ENCODE data around the gene FBN1.
A peak's percentile ranks its signal among the peaks of the same experiment; 100 is the strongest.

Gene FBN1

GRCh38 chr15:48458876-48459275 lies 186.6 kb downstream of the FBN1 start:
- Histone ChIP-seq H3K27ac (ENCODE audit: low read depth, low read length, severe bottlenecking) (no peak overlapping the region), H3K4me1 (ENCODE audit: control insufficient read depth, insufficient read depth, low read length, poor library complexity, severe bottlenecking) (no peaks in the 10 kb centered on the region), H3K9me3 (ENCODE audit: control insufficient read depth, low read length) (no peaks in the 10 kb centered on the region), H3K4me3 (ENCODE audit: extremely low read depth, insufficient read depth, low read length, poor library complexity, severe bottlenecking) (no peak overlapping the region), H3K36me3 (ENCODE audit: control insufficient read depth, insufficient read depth, low read length) (peaks cover 75% of the 10 kb centered on the region)
- 100% methylated on average over 1 of the region's 2 CpGs; no CpG with 5 or more reads in 1 of the 2 experiments for WGBS, 2 experiments (ENCODE audit: insufficient coverage in 2 of 2)

GRCh38 chr15:48456134-48456533 lies 189.4 kb downstream of the FBN1 start:
- H3K9me3 ChIP-seq (ENCODE audit: control insufficient read depth, low read length) = no peaks in the 10 kb centered on the region
- H3K4me1 ChIP-seq (ENCODE audit: control insufficient read depth, insufficient read depth, low read length, poor library complexity, severe bottlenecking) = no peaks in the 10 kb centered on the region
- peaks cover 68% of the 10 kb centered on the region for H3K36me3 ChIP-seq (ENCODE audit: control insufficient read depth, insufficient read depth, low read length)
- H3K4me3 ChIP-seq (ENCODE audit: extremely low read depth, insufficient read depth, low read length, poor library complexity, severe bottlenecking) = no peak overlapping the region
- no CpG with 5 or more reads among the region's 1 CpG for WGBS, 2 experiments (ENCODE audit: insufficient coverage in 2 of 2)
- H3K27ac ChIP-seq (ENCODE audit: low read depth, low read length, severe bottlenecking) = no peak overlapping the region

- Histone ChIP-seq H3K27ac (ENCODE audit: low read depth, low read length, severe bottlenecking) (no peak overlapping the region), H3K36me3 (ENCODE audit: control insufficient read depth, insufficient read depth, low read length) (peaks cover 32% of the 10 kb centered on the region), H3K9me3 (ENCODE audit: control insufficient read depth, low read length) (no peaks in the 10 kb centered on the region), H3K4me1 (ENCODE audit: control insufficient read depth, insufficient read depth, low read length, poor library complexity, severe bottlenecking) (no peaks in the 10 kb centered on the region), H3K4me3 (ENCODE audit: extremely low read depth, insufficient read depth, low read length, poor library complexity, severe bottlenecking) (no peak overlapping the region)
- 88 to 94% methylated on average over 1 to 2 of the region's 3 CpGs for WGBS, 2 experiments (ENCODE audit: insufficient coverage in 2 of 2)
Observed at GRCh38 chr15:48451736-48452135, 193.8 kb downstream of the FBN1 start.

GRCh38 chr15:48451241-48451640 lies 194.3 kb downstream of the FBN1 start:
- Histone ChIP-seq H3K4me3 (ENCODE audit: extremely low read depth, insufficient read depth, low read length, poor library complexity, severe bottlenecking) (no peak overlapping the region), H3K9me3 (ENCODE audit: control insufficient read depth, low read length) (no peaks in the 10 kb centered on the region), H3K4me1 (ENCODE audit: control insufficient read depth, insufficient read depth, low read length, poor library complexity, severe bottlenecking) (no peaks in the 10 kb centered on the region), H3K27ac (ENCODE audit: low read depth, low read length, severe bottlenecking) (no peak overlapping the region), H3K36me3 (ENCODE audit: control insufficient read depth, insufficient read depth, low read length) (peaks cover 30% of the 10 kb centered on the region)
- 90% methylated on average over 2 of the region's 3 CpGs; no CpG with 5 or more reads in 1 of the 2 experiments for WGBS, 2 experiments (ENCODE audit: insufficient coverage in 2 of 2)

GRCh38 chr15:48449734-48450133 lies 195.8 kb downstream of the FBN1 start:
- no peaks in the 10 kb centered on the region for H3K4me1 ChIP-seq (ENCODE audit: control insufficient read depth, insufficient read depth, low read length, poor library complexity, severe bottlenecking)
- no peak overlapping the region for H3K4me3 ChIP-seq (ENCODE audit: extremely low read depth, insufficient read depth, low read length, poor library complexity, severe bottlenecking)
- H3K36me3 ChIP-seq (ENCODE audit: control insufficient read depth, insufficient read depth, low read length) = peaks cover 16% of the 10 kb centered on the region
- no peak overlapping the region for H3K27ac ChIP-seq (ENCODE audit: low read depth, low read length, severe bottlenecking)
- H3K9me3 ChIP-seq (ENCODE audit: control insufficient read depth, low read length) = no peaks in the 10 kb centered on the region
- WGBS, 2 experiments (ENCODE audit: insufficient coverage in 2 of 2) = 94 to 100% methylated on average over 1 to 2 of the region's 3 CpGs

GRCh38 chr15:48447657-48448056 lies 197.9 kb downstream of the FBN1 start:
- Histone ChIP-seq H3K4me3 (ENCODE audit: extremely low read depth, insufficient read depth, low read length, poor library complexity, severe bottlenecking) (no peak overlapping the region), H3K27ac (ENCODE audit: low read depth, low read length, severe bottlenecking) (no peak overlapping the region), H3K9me3 (ENCODE audit: control insufficient read depth, low read length) (no peaks in the 10 kb centered on the region), H3K36me3 (ENCODE audit: control insufficient read depth, insufficient read depth, low read length) (peaks cover 20% of the 10 kb centered on the region), H3K4me1 (ENCODE audit: control insufficient read depth, insufficient read depth, low read length, poor library complexity, severe bottlenecking) (no peaks in the 10 kb centered on the region)
- 85% methylated on average over 1 of the region's 1 CpG; no CpG with 5 or more reads in 1 of the 2 experiments for WGBS, 2 experiments (ENCODE audit: insufficient coverage in 2 of 2)

DNA sequence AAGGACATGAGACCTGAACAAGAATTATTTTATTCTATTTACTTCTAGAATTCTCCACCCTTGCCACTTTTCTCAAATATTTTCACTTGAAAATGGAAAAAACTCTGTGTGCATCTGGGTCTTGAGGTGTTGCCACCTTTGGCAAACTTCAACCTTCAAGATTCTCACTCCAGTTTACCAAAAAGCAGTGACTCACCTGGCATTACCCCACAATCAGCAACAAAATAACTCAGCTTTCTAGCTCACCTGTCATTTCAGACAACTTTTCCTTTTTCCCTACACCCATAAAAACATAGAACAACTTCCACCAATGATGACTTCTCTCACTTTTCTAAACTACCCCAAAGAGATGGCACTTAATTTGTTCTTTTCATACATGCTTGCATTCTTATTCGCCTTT lies 198.5 kb downstream of the FBN1 start:
- Histone ChIP-seq H3K4me1 (ENCODE audit: control insufficient read depth, insufficient read depth, low read length, poor library complexity, severe bottlenecking) (peaks cover 3% of the 10 kb centered on the region), H3K4me3 (ENCODE audit: extremely low read depth, insufficient read depth, low read length, poor library complexity, severe bottlenecking) (no peak overlapping the region), H3K9me3 (ENCODE audit: control insufficient read depth, low read length) (no peaks in the 10 kb centered on the region), H3K27ac (ENCODE audit: low read depth, low read length, severe bottlenecking) (no peak overlapping the region), H3K36me3 (ENCODE audit: control insufficient read depth, insufficient read depth, low read length) (peaks cover 20% of the 10 kb centered on the region)
- no CpG with 5 or more reads among the region's 1 CpG for WGBS, 2 experiments (ENCODE audit: insufficient coverage in 2 of 2)

DNA sequence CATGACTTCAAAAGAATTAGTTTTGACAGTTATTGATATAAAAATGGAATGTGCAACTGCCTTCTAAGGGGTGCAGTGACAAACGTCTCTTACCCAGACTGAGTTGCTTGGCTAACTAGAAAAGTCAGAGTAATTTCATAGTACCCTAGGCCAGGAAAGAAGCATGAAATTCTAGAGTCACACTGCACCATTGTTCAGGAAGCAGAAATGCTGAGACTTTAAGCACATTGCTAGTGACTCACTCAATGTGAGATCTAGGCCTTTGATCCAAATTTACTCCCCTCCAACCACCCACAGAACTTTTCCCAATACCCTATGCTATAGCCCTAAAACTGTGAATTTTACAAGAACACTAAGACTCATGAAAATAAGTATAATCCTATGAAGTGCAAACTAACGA lies 203.5 kb downstream of the FBN1 start:
- Histone ChIP-seq H3K36me3 (ENCODE audit: control insufficient read depth, insufficient read depth, low read length) (peaks cover 35% of the 10 kb centered on the region), H3K27ac (ENCODE audit: low read depth, low read length, severe bottlenecking) (no peak overlapping the region), H3K9me3 (ENCODE audit: control insufficient read depth, low read length) (no peaks in the 10 kb centered on the region), H3K4me3 (ENCODE audit: extremely low read depth, insufficient read depth, low read length, poor library complexity, severe bottlenecking) (no peak overlapping the region), H3K4me1 (ENCODE audit: control insufficient read depth, insufficient read depth, low read length, poor library complexity, severe bottlenecking) (peaks cover 13% of the 10 kb centered on the region)
- WGBS, 2 experiments (ENCODE audit: insufficient coverage in 2 of 2) = 78% methylated on average over 1 of the region's 2 CpGs

- Histone ChIP-seq H3K4me3 (ENCODE audit: extremely low read depth, insufficient read depth, low read length, poor library complexity, severe bottlenecking) (no peak overlapping the region), H3K9me3 (ENCODE audit: control insufficient read depth, low read length) (no peaks in the 10 kb centered on the region), H3K27ac (ENCODE audit: low read depth, low read length, severe bottlenecking) (peak overlapping the region; percentile 11), H3K36me3 (ENCODE audit: control insufficient read depth, insufficient read depth, low read length) (peaks cover 44% of the 10 kb centered on the region), H3K4me1 (ENCODE audit: control insufficient read depth, insufficient read depth, low read length, poor library complexity, severe bottlenecking) (peaks cover 13% of the 10 kb centered on the region)
- WGBS, 2 experiments (ENCODE audit: insufficient coverage in 2 of 2) = 17 to 25% methylated on average over 1 to 2 of the region's 3 CpGs
Observed at GRCh38 chr15:48440084-48440483, 205.4 kb downstream of the FBN1 start.

- no CpG with 5 or more reads among the region's 3 CpGs for WGBS, 2 experiments (ENCODE audit: insufficient coverage in 2 of 2)
- Histone ChIP-seq H3K4me1 (ENCODE audit: control insufficient read depth, insufficient read depth, low read length, poor library complexity, severe bottlenecking) (peaks cover 12% of the 10 kb centered on the region), H3K4me3 (ENCODE audit: extremely low read depth, insufficient read depth, low read length, poor library complexity, severe bottlenecking) (no peak overlapping the region), H3K9me3 (ENCODE audit: control insufficient read depth, low read length) (no peaks in the 10 kb centered on the region), H3K27ac (ENCODE audit: low read depth, low read length, severe bottlenecking) (no peak overlapping the region), H3K36me3 (ENCODE audit: control insufficient read depth, insufficient read depth, low read length) (peaks cover 61% of the 10 kb centered on the region)
Observed at GRCh38 chr15:48437178-48437577, 208.3 kb downstream of the FBN1 start.

GRCh38 chr15:48435321-48435720 lies 210.2 kb downstream of the FBN1 start:
- no peak overlapping the region for H3K27ac ChIP-seq (ENCODE audit: low read depth, low read length, severe bottlenecking)
- no peaks in the 10 kb centered on the region for H3K9me3 ChIP-seq (ENCODE audit: control insufficient read depth, low read length)
- peaks cover 56% of the 10 kb centered on the region for H3K36me3 ChIP-seq (ENCODE audit: control insufficient read depth, insufficient read depth, low read length)
- 95 to 100% methylated on average over 2 of the region's 4 CpGs for WGBS, 2 experiments (ENCODE audit: insufficient coverage in 2 of 2)
- H3K4me1 ChIP-seq (ENCODE audit: control insufficient read depth, insufficient read depth, low read length, poor library complexity, severe bottlenecking) = peaks cover 6% of the 10 kb centered on the region
- H3K4me3 ChIP-seq (ENCODE audit: extremely low read depth, insufficient read depth, low read length, poor library complexity, severe bottlenecking) = no peak overlapping the region
